Keratinocyte (primary cell): ENCODE results near the gene SHISA3. TPM values are rescaled to one million over a fixed set of nuclear protein-coding genes. Genes with fewer than 3 reads are reported as not detected.

ENCODE experiments used
- DNase-seq: peaks from one replicate; pipeline ENCODE4 v3.0.0-alpha.2; 2011; ENCODE audit warnings: low read depth, missing footprints, low spot score
- FAIRE-seq: peaks from 2 replicates; lab custom pipeline; 2011; peaks lifted over from hg19 to GRCh38; lab: Jason Lieb, UNC
- H2AFZ ChIP-seq: 2 replicates; pipeline ENCODE4 v1.6.0; 2012; ENCODE audit warnings: low read length, control low read depth, inconsistent platforms; ENCODE audit not compliant: control insufficient read depth
- H3K27ac ChIP-seq: 2 replicates; pipeline ENCODE4 v1.5.1; 2011; ENCODE audit warnings: low read length; ENCODE audit not compliant: control insufficient read depth, insufficient read depth
- H3K27me3 ChIP-seq: 3 replicates; pipeline ENCODE4 v1.6.0; 2011; ENCODE audit warnings: low read length; ENCODE audit not compliant: control insufficient read depth, insufficient read depth; ENCODE audit errors: extremely low read depth
- H3K36me3 ChIP-seq, 2 experiments: 2 replicates in 1 of 2; 3 replicates in 1 of 2; pipeline ENCODE4 v1.5.1; 2011; ENCODE audit warnings: low read length in 2 of 2, mild to moderate bottlenecking in 1 of 2; ENCODE audit not compliant: control insufficient read depth in 2 of 2, insufficient read depth in 2 of 2; ENCODE audit errors: extremely low read depth in 1 of 2
- H3K4me1 ChIP-seq: 3 replicates; pipeline ENCODE4 v1.5.1; 2011; ENCODE audit warnings: low read length; ENCODE audit not compliant: control insufficient read depth, insufficient read depth; ENCODE audit errors: extremely low read depth
- H3K4me2 ChIP-seq: 3 replicates; pipeline ENCODE4 v1.6.0; 2011; ENCODE audit warnings: low read depth, low read length; ENCODE audit not compliant: control insufficient read depth, insufficient read depth; ENCODE audit errors: extremely low read depth
- H3K4me3 ChIP-seq, 3 experiments: fragments of 200-600 bp in 1 of 3; sonication (generic) in 1 of 3; 2 replicates in 2 of 3; 3 replicates in 1 of 3; pipeline ENCODE4 v1.5.1; 2011 to 2016; ENCODE audit warnings: low read length in 3 of 3, mild to moderate bottlenecking in 3 of 3, control low read depth in 2 of 3, inconsistent platforms in 1 of 3, low read depth in 1 of 3, mixed read lengths in 1 of 3, mixed run types in 1 of 3, moderate library complexity in 1 of 3; ENCODE audit not compliant: control insufficient read depth in 2 of 3, insufficient read depth in 2 of 3; ENCODE audit errors: extremely low read depth in 1 of 3
- H3K79me2 ChIP-seq: 2 replicates; pipeline ENCODE4 v1.6.0; 2012; ENCODE audit warnings: low read length; ENCODE audit not compliant: control insufficient read depth, insufficient read depth
- H3K9ac ChIP-seq: 3 replicates; pipeline ENCODE4 v1.6.0; 2011; ENCODE audit warnings: low read length; ENCODE audit not compliant: control insufficient read depth, insufficient read depth; ENCODE audit errors: extremely low read depth
- H3K9me1 ChIP-seq: 3 replicates; pipeline ENCODE4 v1.6.0; 2011; ENCODE audit warnings: low read length; ENCODE audit not compliant: control insufficient read depth, insufficient read depth; ENCODE audit errors: extremely low read depth
- H3K9me3 ChIP-seq: 2 replicates; pipeline ENCODE4 v1.5.1; 2012; ENCODE audit warnings: low read depth, low read length; ENCODE audit not compliant: control insufficient read depth
- H4K20me1 ChIP-seq: 3 replicates; pipeline ENCODE4 v1.6.0; 2011; ENCODE audit warnings: low read length; ENCODE audit not compliant: control insufficient read depth, insufficient read depth; ENCODE audit errors: extremely low read depth
- CTCF ChIP-seq, 3 experiments: IDR thresholded peaks in 1 of 3; conservative IDR thresholded peaks in 1 of 3; optimal IDR thresholded peaks in 1 of 3; 2 replicates in 2 of 3; 3 replicates in 1 of 3; pipeline versions ENCODE3 to v1.5.1; 2011; ENCODE audit warnings: low read length in 3 of 3, mild to moderate bottlenecking in 3 of 3, moderate library complexity in 2 of 3, control low read depth in 1 of 3, inconsistent platforms in 1 of 3; ENCODE audit not compliant: insufficient read depth in 2 of 3; ENCODE audit errors: extremely low read depth in 1 of 3
- EZH2 ChIP-seq: IDR thresholded peaks from one replicate; pipeline ENCODE4 v1.6.1; 2012; ENCODE audit warnings: inconsistent platforms, mild to moderate bottlenecking, low read length, moderate library complexity
- dilution Hi-C: fragments of 300-500 bp; cut with MboI; formaldehyde crosslinking; loops from one replicate; pipeline ENCODE4 v1.7.0; 2020; ENCODE audit warnings: low sequenced_read_pairs; ENCODE audit not compliant: extremely low pct_ligation_motif_present
- polyA plus RNA-seq, 5 experiments: library from polyadenylated mRNA; depleted of rRNA in 3 of 5; stranded (reverse) in 3 of 5; stranded (forward) in 1 of 5; unstranded in 1 of 5; fragments of >200 nt; gene quantifications; 1 replicate in 1 of 5; 2 replicates in 3 of 5; 3 replicates in 1 of 5; pipeline versions ENCODE4 v1.2.1 to v1.2.3, GENCODE V29; 2011 to 2012; ENCODE audit warnings: missing spikeins in 2 of 5, low read depth in 1 of 5, low replicate concordance in 1 of 5

The SHISA3 gene
- polyA plus RNA-seq, 1 donor (not counting 4 experiments of a cell fraction or from before 2014, with no cell fraction given), result not detected

DNA sequence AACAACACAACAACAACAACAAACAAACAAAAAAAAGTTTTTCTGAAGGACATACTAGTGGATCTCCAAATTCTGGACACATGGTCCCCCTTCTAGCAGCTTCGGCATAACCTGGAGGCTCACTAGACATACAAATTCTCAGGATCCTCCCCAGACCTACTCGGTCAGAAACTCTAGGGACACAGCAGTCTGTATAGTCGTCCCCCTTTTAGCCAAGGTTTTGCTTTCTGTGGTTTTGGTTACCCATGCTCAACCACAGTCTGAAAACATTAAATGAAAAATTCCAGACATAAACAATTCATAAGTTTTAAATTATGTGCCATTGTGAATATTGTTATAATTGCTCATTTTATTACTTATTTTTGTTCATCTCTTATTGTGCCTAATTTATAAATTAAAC lies 45.2 kb upstream of the SHISA3 start:
- TF ChIP-seq CTCF (optimal IDR thresholded peaks at IDR 0.05 in 1 of 3, IDR thresholded peaks at IDR 0.05 in 1 of 3, conservative IDR thresholded peaks at IDR 0.05 in 1 of 3; ENCODE audit: extremely low read depth in 1 of 3, insufficient read depth in 2 of 3, low read length in 3 of 3) (no peak), EZH2 (no peak)
- H3K9ac ChIP-seq, result no peak overlapping the region
- no peaks in the 10 kb centered on the region for H3K36me3 ChIP-seq
- H3K4me1 ChIP-seq, result no peaks in the 10 kb centered on the region
- FAIRE-seq (no peak), DNase-seq (no peak)
- dilution Hi-C loops, result no loop called here
- H3K9me1 ChIP-seq, result no peaks in the 10 kb centered on the region
- H3K9me3 ChIP-seq, result no peaks in the 10 kb centered on the region
- no peak overlapping the region for H3K27ac ChIP-seq
- H3K79me2 ChIP-seq, result no peaks in the 10 kb centered on the region
- H3K4me3 ChIP-seq, result no peak overlapping the region
- no peak overlapping the region for H3K4me2 ChIP-seq
- no peak overlapping the region for H2AFZ ChIP-seq
- H4K20me1 ChIP-seq, result no peaks in the 10 kb centered on the region
- H3K27me3 ChIP-seq, result no peaks in the 10 kb centered on the region

- dilution Hi-C loops, result no loop called here
- no peak for FAIRE-seq
- TF ChIP-seq CTCF (optimal IDR thresholded peaks at IDR 0.05 in 1 of 3, IDR thresholded peaks at IDR 0.05 in 1 of 3, conservative IDR thresholded peaks at IDR 0.05 in 1 of 3; ENCODE audit: extremely low read depth in 1 of 3, insufficient read depth in 2 of 3, low read length in 3 of 3) (no peak), EZH2 (no peak)
- DNase-seq, result no peak
- no peaks in the 10 kb centered on the region for H3K9me1 ChIP-seq
- no peaks in the 10 kb centered on the region for H3K4me1 ChIP-seq
- H3K9ac ChIP-seq, result no peak overlapping the region
- no peaks in the 10 kb centered on the region for H3K27me3 ChIP-seq
- H3K9me3 ChIP-seq, result no peaks in the 10 kb centered on the region
- H3K4me2 ChIP-seq, result no peak overlapping the region
- no peaks in the 10 kb centered on the region for H3K79me2 ChIP-seq
- H2AFZ ChIP-seq, result no peak overlapping the region
- H3K36me3 ChIP-seq, result no peaks in the 10 kb centered on the region
- no peaks in the 10 kb centered on the region for H4K20me1 ChIP-seq
- H3K27ac ChIP-seq, result no peak overlapping the region
- H3K4me3 ChIP-seq, result no peak overlapping the region
Measured at GRCh38 chr4:42357325-42357724, 40.0 kb upstream of the SHISA3 start.
